GM19452 (cell line): ENCODE data around the gene ZSCAN22.
"Not testable (repeated sequence)": the region's sequence is repeated elsewhere in the genome, so short reads cannot be mapped to it uniquely, and the experiment has no call there.

Experiments used
- ATAC-seq: cut with Tn5 transposase; IDR thresholded peaks from one replicate; pipeline ENCODE4 v1.9.1; 2021; ENCODE audit not compliant: unreplicated experiment

ZSCAN22 gene

GRCh38 chr19:58368561-58369360 lies 42.0 kb downstream of the ZSCAN22 start:
- ATAC-seq = no peak

- ATAC-seq = no peak
Measured at GRCh38 chr19:58372311-58373133, 45.7 kb downstream of the ZSCAN22 start.

GRCh38 chr19:58374200-58374599 lies 47.4 kb downstream of the ZSCAN22 start:
- no peak for ATAC-seq

- ATAC-seq = not testable (repeated sequence)
Measured at GRCh38 chr19:58376724-58377123, 49.9 kb downstream of the ZSCAN22 start.

GRCh38 chr19:58379246-58379645 lies 52.5 kb downstream of the ZSCAN22 start:
- no peak for ATAC-seq

- no peak for ATAC-seq
Measured at GRCh38 chr19:58380037-58380661, 53.4 kb downstream of the ZSCAN22 start.

GRCh38 chr19:58380662-58381459 lies 54.1 kb downstream of the ZSCAN22 start, which contains the start of gene ZNF837:
Gene ZNF837 (minus strand): TSS chr19:58381030. CDS start chr19:58369332, 11,698 bp downstream.
- peak; percentile 80 for ATAC-seq

GRCh38 chr19:58381460-58382212 lies 54.8 kb downstream of the ZSCAN22 start:
- no peak for ATAC-seq

- ATAC-seq = no peak
Measured at GRCh38 chr19:58382997-58383603, 56.3 kb downstream of the ZSCAN22 start.

GRCh38 chr19:58385313-58385890 lies 58.6 kb downstream of the ZSCAN22 start:
- no peak for ATAC-seq

- ATAC-seq = peak; percentile 6
Measured at GRCh38 chr19:58385891-58386575, 59.2 kb downstream of the ZSCAN22 start.

- ATAC-seq = peak; percentile 87
Measured at GRCh38 chr19:58386576-58387337, 60.0 kb downstream of the ZSCAN22 start, which contains the start of gene RPS5. Gene RPS5 (plus strand): TSS chr19:58387269. CDS start chr19:58388138, 869 bp downstream.

GRCh38 chr19:58387338-58388174 lies 60.8 kb downstream of the ZSCAN22 start:
- ATAC-seq = no peak

- no peak for ATAC-seq
Measured at GRCh38 chr19:58388175-58388526, 61.4 kb downstream of the ZSCAN22 start.
